ENCODE results near the gene SPTBN5. TPM values are rescaled to one million over a fixed set of nuclear protein-coding genes. Genes with fewer than 3 reads are reported as not detected.
A peak's percentile ranks its signal among the peaks of the same experiment; 100 is the strongest.

SPTBN5 gene
- total RNA-seq, 1 donor from 2014 or later = 2.1 TPM

GRCh38 chr15:41895491-41895890 is 1.6 kb upstream of the SPTBN5 start:
- Histone ChIP-seq H3K27ac (peak overlapping the region; percentile 79), H3K27me3 (ENCODE audit: low read depth) (no peaks in the 10 kb centered on the region), H3K4me1 (peaks cover 26% of the 10 kb centered on the region), H3K36me3 (peaks cover 33% of the 10 kb centered on the region), H3K9me3 (no peaks in the 10 kb centered on the region), H3K4me3 (no peak overlapping the region)
- no peak for TF ChIP-seq CTCF (IDR thresholded peaks at IDR 0.05)
- intact Hi-C loops (cut with DNase I) = no loop called here
- no peak for ATAC-seq
- DNase-seq = no peak

- intact Hi-C loops (cut with DNase I) = no loop called here
- peaks cover 26% of the 10 kb centered on the region for H3K4me1 ChIP-seq
- no peak for TF ChIP-seq CTCF (IDR thresholded peaks at IDR 0.05)
- peak; percentile 88 to 92 for ATAC-seq
- H3K27ac ChIP-seq = peak overlapping the region; percentile 79
- H3K27me3 ChIP-seq (ENCODE audit: low read depth) = no peaks in the 10 kb centered on the region
- peaks cover 28% of the 10 kb centered on the region for H3K36me3 ChIP-seq
- peak; percentile 87 for DNase-seq
- H3K9me3 ChIP-seq = no peaks in the 10 kb centered on the region
- H3K4me3 ChIP-seq = peak overlapping the region; percentile 6
Measured at GRCh38 chr15:41894791-41895463, 1.1 kb upstream of the SPTBN5 start.

GRCh38 chr15:41894251-41894790 is 468 bp upstream of the SPTBN5 start:
- no peak for DNase-seq
- peak in 1 of 2 donors; percentile 2 for ATAC-seq
- Histone ChIP-seq H3K4me1 (peaks cover 26% of the 10 kb centered on the region), H3K27ac (peak overlapping the region; percentile 79), H3K36me3 (peaks cover 22% of the 10 kb centered on the region), H3K4me3 (peak overlapping the region; percentile 6), H3K9me3 (no peaks in the 10 kb centered on the region), H3K27me3 (ENCODE audit: low read depth) (no peaks in the 10 kb centered on the region)
- intact Hi-C loops (cut with DNase I) = no loop called here
- TF ChIP-seq CTCF (IDR thresholded peaks at IDR 0.05) = no peak

- no peak for TF ChIP-seq CTCF (IDR thresholded peaks at IDR 0.05)
- no peaks in the 10 kb centered on the region for H3K9me3 ChIP-seq
- no peaks in the 10 kb centered on the region for H3K27me3 ChIP-seq (ENCODE audit: low read depth)
- H3K4me3 ChIP-seq = no peak overlapping the region
- peaks cover 26% of the 10 kb centered on the region for H3K4me1 ChIP-seq
- H3K36me3 ChIP-seq = peaks cover 8% of the 10 kb centered on the region
- peak; percentile 59 to 65 for ATAC-seq
- intact Hi-C loops (cut with DNase I) = no loop called here
- no peak overlapping the region for H3K27ac ChIP-seq
- DNase-seq = peak; percentile 85
Measured at GRCh38 chr15:41892621-41893421, 1.0 kb downstream of the SPTBN5 start.

- no peak overlapping the region for H3K27ac ChIP-seq
- no peaks in the 10 kb centered on the region for H3K9me3 ChIP-seq
- no peak for TF ChIP-seq CTCF (IDR thresholded peaks at IDR 0.05)
- no peaks in the 10 kb centered on the region for H3K36me3 ChIP-seq
- DNase-seq (no peak), ATAC-seq (no peak)
- intact Hi-C loops (cut with DNase I) = no loop called here
- no peak overlapping the region for H3K4me3 ChIP-seq
- peaks cover 26% of the 10 kb centered on the region for H3K4me1 ChIP-seq
- no peaks in the 10 kb centered on the region for H3K27me3 ChIP-seq (ENCODE audit: low read depth)
Measured at GRCh38 chr15:41891946-41892345, 1.9 kb downstream of the SPTBN5 start.

All from lower lobe of right lung (tissue), 2 donors.